Muscle of leg (tissue), 11 donors: ENCODE results near the gene ZNF142. TPM values are rescaled to one million over a fixed set of nuclear protein-coding genes. Genes with fewer than 3 reads are reported as not detected.

ENCODE experiments used
- DNase-seq: peaks from one replicate; pipeline ENCODE4 v3.0.0; 2013
- H3K27ac ChIP-seq: one replicate; pipeline ENCODE4 v1.5.1; 2013; ENCODE audit warnings: mild to moderate bottlenecking, low read length, control low read depth
- H3K27me3 ChIP-seq: one replicate; pipeline ENCODE4 v1.6.1; 2013; ENCODE audit warnings: low read length; ENCODE audit not compliant: control insufficient read depth, insufficient read depth
- H3K36me3 ChIP-seq: one replicate; pipeline ENCODE4 v1.6.1; 2013; ENCODE audit warnings: low read length; ENCODE audit not compliant: control insufficient read depth, insufficient read depth
- H3K4me1 ChIP-seq: one replicate; pipeline ENCODE4 v1.6.1; 2013; ENCODE audit warnings: low read length; ENCODE audit not compliant: control insufficient read depth, insufficient read depth
- H3K4me3 ChIP-seq: one replicate; pipeline ENCODE4 v1.5.1; 2013; ENCODE audit warnings: low read length, control low read depth
- H3K9me3 ChIP-seq: replicated peaks from 2 replicates; pipeline ENCODE4 v1.6.1; 2013; ENCODE audit warnings: low read depth, low read length; ENCODE audit not compliant: control insufficient read depth
- WGBS: methylation state at CpG from one replicate; pipeline ENCODE4 v1.1.5; 2013; ENCODE audit warnings: missing lambda C conversion rate; ENCODE audit not compliant: insufficient coverage; 5-methylcytosine and 5-hydroxymethylcytosine counted together
- polyA plus RNA-seq, 8 donors: library from polyadenylated mRNA; unstranded; fragments of 120-200 nt; gene quantifications; one replicate each; pipeline versions ENCODE4 v1.2.1 to v1.2.3, GENCODE V29; 2013; ENCODE audit warnings: inconsistent platforms in 1 of 8, low replicate concordance in 1 of 8; ENCODE audit not compliant: insufficient read length in 8 of 8, insufficient read depth in 1 of 8
- total RNA-seq: library from RNA; stranded (reverse); fragments of 120-200 nt; gene quantifications from one replicate; pipeline ENCODE4 v1.2.4, GENCODE V29; 2013

ZNF142 gene
- total and polyA plus RNA-seq, 9 donors: 7.0 to 17.8 (median 11.8) TPM

DNA sequence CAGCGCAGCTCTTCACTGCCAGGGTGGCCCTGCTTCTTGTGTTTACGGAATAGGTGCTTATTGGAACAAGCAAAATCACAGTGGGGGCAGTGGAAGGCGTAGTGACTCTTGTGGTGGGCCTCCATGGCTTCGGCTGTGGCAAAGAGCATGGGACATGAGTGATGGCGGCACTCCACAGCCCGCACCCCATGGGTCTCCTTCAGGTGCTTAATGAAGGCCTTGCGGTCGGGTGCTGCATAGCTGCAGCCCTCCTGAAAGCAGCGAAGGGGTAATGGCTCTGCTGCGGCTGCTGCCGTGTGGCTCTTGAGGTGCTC is 10.7 kb downstream of the ZNF142 start:
- Histone ChIP-seq H3K4me3 (no peak overlapping the region), H3K27me3 (no peaks in the 10 kb centered on the region), H3K27ac (no peak overlapping the region), H3K36me3 (peaks cover 86% of the 10 kb centered on the region), H3K4me1 (no peaks in the 10 kb centered on the region), H3K9me3 (no peaks in the 10 kb centered on the region)
- WGBS: 89% methylated on average over 11 of the region's 11 CpGs
- no peak for DNase-seq

- Histone ChIP-seq H3K27ac (no peak overlapping the region), H3K4me3 (no peak overlapping the region), H3K9me3 (no peaks in the 10 kb centered on the region), H3K4me1 (no peaks in the 10 kb centered on the region), H3K36me3 (peaks cover 87% of the 10 kb centered on the region), H3K27me3 (no peaks in the 10 kb centered on the region)
- DNase-seq: peak; percentile 51
- 85% methylated on average over 6 of the region's 9 CpGs for WGBS
Observed at GRCh38 chr2:218648088-218648786, 11.2 kb downstream of the ZNF142 start.

DNA sequence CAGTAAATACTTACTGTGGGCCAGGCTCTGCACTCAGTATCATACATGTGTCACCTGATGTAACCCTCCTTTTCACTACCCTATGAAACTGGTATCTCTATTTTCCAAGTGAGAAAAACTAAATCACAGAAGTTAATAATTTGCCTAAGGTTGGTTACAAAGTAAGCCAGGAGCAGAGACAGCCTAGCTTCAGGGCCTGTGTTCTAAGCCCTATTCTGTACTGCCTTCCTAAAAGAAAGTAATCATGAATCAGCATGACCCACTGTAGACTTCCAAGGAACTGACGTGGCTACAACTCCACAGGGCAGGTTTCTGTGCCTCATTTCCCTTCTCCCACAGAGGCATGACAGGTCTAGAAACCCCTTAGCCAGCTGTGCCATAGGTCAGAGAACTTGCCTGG is 14.3 kb downstream of the ZNF142 start:
- peaks cover 83% of the 10 kb centered on the region for H3K36me3 ChIP-seq
- no peaks in the 10 kb centered on the region for H3K9me3 ChIP-seq
- no peaks in the 10 kb centered on the region for H3K4me1 ChIP-seq
- H3K27me3 ChIP-seq: no peaks in the 10 kb centered on the region
- WGBS: no CpG with 5 or more reads among the region's 1 CpG
- H3K27ac ChIP-seq: no peak overlapping the region
- no peak for DNase-seq
- no peak overlapping the region for H3K4me3 ChIP-seq

DNA sequence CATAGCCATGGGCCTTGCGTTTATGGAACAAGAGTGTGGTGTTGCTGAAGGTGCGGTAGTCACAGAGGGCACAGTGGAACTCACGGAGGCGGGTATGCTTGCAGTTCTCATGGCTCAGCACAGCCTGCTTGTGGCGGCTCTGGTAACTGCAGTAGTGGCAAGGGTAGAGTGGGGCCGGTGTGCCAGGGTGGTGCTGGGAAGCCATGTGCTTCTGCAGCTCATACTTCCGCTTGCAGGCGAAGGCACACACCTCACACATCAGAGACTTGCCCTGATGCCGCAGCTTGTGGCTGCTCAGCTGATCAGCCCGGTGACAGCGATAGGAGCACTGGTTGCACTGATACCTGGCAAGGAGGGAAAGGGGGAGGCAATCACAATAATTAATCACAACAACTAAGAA is 14.7 kb downstream of the ZNF142 start:
- H3K4me3 ChIP-seq: no peak overlapping the region
- no peaks in the 10 kb centered on the region for H3K9me3 ChIP-seq
- DNase-seq: no peak
- H3K4me1 ChIP-seq: no peaks in the 10 kb centered on the region
- H3K27ac ChIP-seq: no peak overlapping the region
- no peaks in the 10 kb centered on the region for H3K27me3 ChIP-seq
- 92% methylated on average over 5 of the region's 11 CpGs for WGBS
- H3K36me3 ChIP-seq: peaks cover 83% of the 10 kb centered on the region

- no peak overlapping the region for H3K27ac ChIP-seq
Observed at GRCh38 chr2:218643751-218644310, 15.6 kb downstream of the ZNF142 start.

GRCh38 chr2:218642786-218643185 is 16.6 kb downstream of the ZNF142 start:
- WGBS: 89% methylated on average over 17 of the region's 17 CpGs
- no peaks in the 10 kb centered on the region for H3K27me3 ChIP-seq
- no peaks in the 10 kb centered on the region for H3K9me3 ChIP-seq
- H3K36me3 ChIP-seq: peaks cover 83% of the 10 kb centered on the region
- DNase-seq: no peak
- no peak overlapping the region for H3K4me3 ChIP-seq
- H3K4me1 ChIP-seq: no peaks in the 10 kb centered on the region
- H3K27ac ChIP-seq: no peak overlapping the region

More at GRCh38 chr2:218643751-218644310, 15.6 kb downstream of the ZNF142 start:
- WGBS: 94% methylated on average over 8 of the region's 10 CpGs
- DNase-seq: no peak
- Histone ChIP-seq H3K4me3 (no peak overlapping the region), H3K9me3 (no peaks in the 10 kb centered on the region), H3K36me3 (peaks cover 83% of the 10 kb centered on the region), H3K27me3 (no peaks in the 10 kb centered on the region), H3K4me1 (no peaks in the 10 kb centered on the region)

- Histone ChIP-seq H3K4me1 (no peaks in the 10 kb centered on the region), H3K27me3 (no peaks in the 10 kb centered on the region), H3K9me3 (no peaks in the 10 kb centered on the region), H3K36me3 (peaks cover 82% of the 10 kb centered on the region), H3K4me3 (no peak overlapping the region), H3K27ac (no peak overlapping the region)
- DNase-seq: no peak
- WGBS: 93% methylated on average over 18 of the region's 18 CpGs
Observed at GRCh38 chr2:218642121-218642656, 17.2 kb downstream of the ZNF142 start.

- Histone ChIP-seq H3K27ac (no peak overlapping the region), H3K27me3 (no peaks in the 10 kb centered on the region), H3K4me3 (no peak overlapping the region), H3K4me1 (no peaks in the 10 kb centered on the region), H3K9me3 (no peaks in the 10 kb centered on the region), H3K36me3 (peaks cover 85% of the 10 kb centered on the region)
- 95% methylated on average over 17 of the region's 18 CpGs for WGBS
- no peak for DNase-seq
Observed at GRCh38 chr2:218638372-218638771, 21.1 kb downstream of the ZNF142 start.

- no peaks in the 10 kb centered on the region for H3K9me3 ChIP-seq
- H3K36me3 ChIP-seq: peaks cover 77% of the 10 kb centered on the region
- H3K27ac ChIP-seq: no peak overlapping the region
- H3K27me3 ChIP-seq: no peaks in the 10 kb centered on the region
- H3K4me1 ChIP-seq: no peaks in the 10 kb centered on the region
- WGBS: 100% methylated on average over 1 of the region's 5 CpGs
- no peak for DNase-seq
- H3K4me3 ChIP-seq: no peak overlapping the region
Observed at GRCh38 chr2:218635719-218636118, 23.7 kb downstream of the ZNF142 start.

DNA sequence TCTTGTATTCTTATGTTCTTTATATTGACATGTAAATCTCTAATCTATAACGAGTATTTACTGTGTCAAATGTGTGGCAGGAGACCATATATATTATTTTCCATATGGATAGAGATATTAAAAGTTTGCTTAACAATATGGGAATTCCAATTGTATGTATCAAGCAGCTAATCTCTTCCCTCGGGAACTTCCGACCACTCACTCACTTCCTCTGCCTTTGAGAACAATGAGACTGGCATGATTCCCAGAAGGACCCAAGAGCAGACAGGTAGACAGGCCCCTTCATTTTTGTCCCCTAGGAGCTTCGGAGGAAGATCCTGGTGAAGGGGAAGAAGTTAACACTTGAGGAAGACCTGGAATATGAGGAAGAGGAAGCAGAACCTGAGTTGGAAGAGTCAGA is 27.6 kb downstream of the ZNF142 start:
- peak; percentile 29 for DNase-seq
- Histone ChIP-seq H3K27me3 (no peaks in the 10 kb centered on the region), H3K4me3 (no peak overlapping the region), H3K4me1 (no peaks in the 10 kb centered on the region), H3K36me3 (peaks cover 52% of the 10 kb centered on the region), H3K9me3 (no peaks in the 10 kb centered on the region), H3K27ac (no peak overlapping the region)
- 44% methylated on average over 1 of the region's 4 CpGs for WGBS
